H1 (cell line): ENCODE data around the gene FGF14. TPM values are rescaled to one million over a fixed set of nuclear protein-coding genes. Genes with fewer than 3 reads are reported as not detected.

Experiments used
- EP300 ChIP-seq, 2 experiments: IDR thresholded peaks; 1 replicate in 1 of 2; 2 replicates in 1 of 2; pipeline ENCODE4 v1.6.1; 2011 to 2012; ENCODE audit warnings: low read depth in 2 of 2, low read length in 2 of 2, mild to moderate bottlenecking in 2 of 2, borderline replicate concordance in 1 of 2, inconsistent platforms in 1 of 2, moderate library complexity in 1 of 2
- GABPA ChIP-seq: IDR thresholded peaks from 2 replicates; pipeline ENCODE4 v1.6.1; 2011; ENCODE audit warnings: mild to moderate bottlenecking, low read length, moderate library complexity, borderline replicate concordance; ENCODE audit not compliant: insufficient read depth
- KDM1A ChIP-seq: fragments of 200-600, 300-600 bp; sonication (generic); IDR thresholded peaks from 2 replicates; pipeline ENCODE4 v1.7.1; 2016; ENCODE audit warnings: mild to moderate bottlenecking, low read length, borderline replicate concordance
- KDM4A ChIP-seq: IDR thresholded peaks from one replicate; pipeline ENCODE4 v1.7.1; 2012; ENCODE audit warnings: low read depth, mild to moderate bottlenecking, moderate library complexity, low read length, inconsistent platforms; ENCODE audit not compliant: severe bottlenecking
- NRF1 ChIP-seq: IDR thresholded peaks from 2 replicates; pipeline ENCODE4 v1.6.1; 2011; ENCODE audit warnings: mild to moderate bottlenecking, low read depth, low read length, improper control_type of control experiment
- RFX5 ChIP-seq: IDR thresholded peaks from 2 replicates; pipeline ENCODE4 v1.6.1; 2011; ENCODE audit warnings: low read depth, low read length, improper control_type of control experiment, borderline replicate concordance
- SIRT6 ChIP-seq: IDR thresholded peaks from one replicate; pipeline ENCODE4 v1.7.1; 2012; ENCODE audit warnings: low read length, inconsistent platforms
- TAF7 ChIP-seq: optimal IDR thresholded peaks from 2 replicates; pipeline ENCODE3; 2011; ENCODE audit warnings: low read depth, mild to moderate bottlenecking, inconsistent platforms, low read length, moderate library complexity, borderline replicate concordance
- polyA plus RNA-seq, 7 experiments: library from polyadenylated mRNA; depleted of rRNA in 3 of 7; stranded (reverse) in 5 of 7; unstranded in 2 of 7; fragments of >200 nt in 5 of 7; fragments of 200-250 nt in 2 of 7; gene quantifications; 1 replicate in 5 of 7; 2 replicates in 1 of 7; 4 replicates in 1 of 7; pipeline versions ENCODE4 v1.2.1 to v1.2.3, GENCODE V29; 2011 to 2013; ENCODE audit warnings: missing spikeins in 2 of 7, mixed read lengths in 2 of 7
- total RNA-seq: library from RNA; stranded (reverse); fragmentation: NEBNext Ultra II Directional; extraction: Animal tissue kit (Norgen Biotek cat#: 25700); gene quantifications from 2 replicates; pipeline ENCODE4 v1.2.1, GENCODE V29; 2021
- TF ChIP-seq, protein P1 (sequence below): IDR thresholded peaks from 2 replicates; pipeline ENCODE4 v1.6.1; 2011; ENCODE audit warnings: low read length, improper control_type of control experiment

Gene FGF14
- total and polyA plus RNA-seq, 2 of the 8 experiments (the other 6 are each of a cell fraction or from before 2014, with no cell fraction given): 0.05 to 0.58 TPM

DNA sequence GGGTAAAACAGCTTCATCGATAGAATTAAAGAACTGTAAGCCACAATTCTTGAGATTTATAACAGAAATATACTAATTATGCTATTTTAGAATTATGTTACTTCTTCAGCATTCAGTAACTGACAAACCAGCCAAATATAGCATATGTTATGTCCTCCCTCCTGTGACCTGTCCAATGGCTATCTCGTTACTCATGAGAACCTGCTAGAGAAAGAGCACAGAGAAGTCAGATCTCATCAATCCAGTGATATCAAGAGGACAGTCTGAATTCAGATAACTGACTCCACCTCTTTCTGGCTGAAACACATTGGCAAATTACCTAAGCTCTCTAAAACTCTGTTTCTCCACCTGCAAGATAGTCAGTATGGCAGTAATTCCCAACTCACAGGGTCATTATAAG, 170.4 kb downstream of the FGF14 start (continued):
- TF ChIP-seq GABPA: no peak
- TF ChIP-seq NRF1: no peak
- TF ChIP-seq KDM1A: no peak
- no peak for TF ChIP-seq EP300 (IDR thresholded peaks at IDR 0.05; ENCODE audit: borderline replicate concordance in 1 of 2, low read depth in 2 of 2, low read length in 2 of 2)
- no peak for TF ChIP-seq TAF7
- no peak for TF ChIP-seq SIRT6
- no peak for TF ChIP-seq RFX5
- no peak for TF ChIP-seq KDM4A
- TF ChIP-seq, protein P1, sequence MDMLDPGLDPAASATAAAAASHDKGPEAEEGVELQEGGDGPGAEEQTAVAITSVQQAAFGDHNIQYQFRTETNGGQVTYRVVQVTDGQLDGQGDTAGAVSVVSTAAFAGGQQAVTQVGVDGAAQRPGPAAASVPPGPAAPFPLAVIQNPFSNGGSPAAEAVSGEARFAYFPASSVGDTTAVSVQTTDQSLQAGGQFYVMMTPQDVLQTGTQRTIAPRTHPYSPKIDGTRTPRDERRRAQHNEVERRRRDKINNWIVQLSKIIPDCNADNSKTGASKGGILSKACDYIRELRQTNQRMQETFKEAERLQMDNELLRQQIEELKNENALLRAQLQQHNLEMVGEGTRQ: no peak
